ENCODE measurements around the gene POLD2. TPM values are rescaled to one million over a fixed set of nuclear protein-coding genes. Genes with fewer than 3 reads are reported as not detected.

POLD2 gene
- total and polyA plus RNA-seq, 2 of the 13 experiments (the other 11 are each of a cell fraction or from before 2014, with no cell fraction given) = 87.6 to 95.1 TPM

- Histone ChIP-seq H3K27ac (ENCODE audit: extremely low read length, insufficient read depth, low read length) (no peak overlapping the region), H3K79me2 (ENCODE audit: insufficient read depth, low read length) (no peaks in the 10 kb centered on the region), H3K27me3 (ENCODE audit: control insufficient read depth in 1 of 2, insufficient read depth in 2 of 2, low read length in 2 of 2) (peaks cover 2 to 3% of the 10 kb centered on the region in 2 experiments; a peak in 1 of 5 replicates), H3K9me3 (ENCODE audit: low read length) (no peaks in the 10 kb centered on the region), H3K36me3 (replicated peaks in 1 of 2; ENCODE audit: control insufficient read depth in 1 of 2, insufficient read depth in 2 of 2, low read length in 2 of 2) (no peaks in the 10 kb centered on the region), H4K20me1 (ENCODE audit: insufficient read depth, low read length) (no peaks in the 10 kb centered on the region), H3K4me1 (ENCODE audit: insufficient read depth, low read length) (peaks cover 35% of the 10 kb centered on the region), H3K9ac (ENCODE audit: insufficient read depth, low read depth, low read length) (no peak overlapping the region), H3K4me3 (replicated peaks in 1 of 3; ENCODE audit: insufficient read depth in 1 of 3, low read depth in 2 of 3, low read length in 3 of 3) (no peak overlapping the region), H2AFZ (ENCODE audit: low read length) (no peak overlapping the region), H3K4me2 (ENCODE audit: low read depth, low read length) (no peak overlapping the region)
- in situ Hi-C loops (cut with HindIII; ENCODE audit: extremely low pct_ligation_motif_present, low pct_unique_long_range_greater_than_20kb) (no loop called here), intact Hi-C loops (cut with micrococcal nuclease; ENCODE audit: unreplicated experiment) (loop anchor here (10.0 kb wide), 1 partner anchor 62 kb away; no protein-coding TSS in a partner anchor)
- ATAC-seq (no peak), FAIRE-seq (no peak), DNase-seq (ENCODE audit: low spot score) (no peak)
- no TSS peak for BruUV-seq (replicated peaks)
- no peak for TF ChIP-seq RBM39 (IDR thresholded peaks at IDR 0.05; ENCODE audit: low read depth, low read length, poor library complexity, severe bottlenecking)
- TF ChIP-seq FOXC1 (CRISPR knock-in tag; IDR thresholded peaks at IDR 0.05; ENCODE audit: borderline replicate concordance) = no peak
- TF ChIP-seq SMC3 (IDR thresholded peaks at IDR 0.05; ENCODE audit: low read length) = no peak
- no peak for TF ChIP-seq DNMT3B (CRISPR knock-in tag; conservative IDR thresholded peaks at IDR 0.05)
- no peak for TF ChIP-seq SP140L (CRISPR knock-in tag; IDR thresholded peaks at IDR 0.05; ENCODE audit: borderline replicate concordance)
- no peak for TF ChIP-seq NFATC3 (CRISPR knock-in tag; IDR thresholded peaks at IDR 0.05)
- no peak for TF ChIP-seq ZNF33B (CRISPR knock-in tag; IDR thresholded peaks at IDR 0.05)
- no peak for TF ChIP-seq ZNF879 (CRISPR knock-in tag; IDR thresholded peaks at IDR 0.05)
- no peak for TF ChIP-seq ETV6 (CRISPR knock-in tag; conservative IDR thresholded peaks at IDR 0.05)
- TF ChIP-seq TBX2 (CRISPR knock-in tag; IDR thresholded peaks at IDR 0.05; ENCODE audit: borderline replicate concordance) = no peak
- no peak for TF ChIP-seq MEF2D (CRISPR knock-in tag; IDR thresholded peaks at IDR 0.05)
- no peak for TF ChIP-seq PLSCR1 (CRISPR knock-in tag; IDR thresholded peaks at IDR 0.05; ENCODE audit: borderline replicate concordance)
- no peak for TF ChIP-seq PATZ1 (CRISPR knock-in tag; IDR thresholded peaks at IDR 0.05)
- no peak for TF ChIP-seq AHDC1 (CRISPR knock-in tag; IDR thresholded peaks at IDR 0.05; ENCODE audit: borderline replicate concordance)
- ChIA-PET CTCF (ENCODE audit: low intra/inter-chr PET ratio, low total read pairs) (no interaction called here), POLR2A (no interaction called here)
- 21% methylated on average over 3 of the region's 3 CpGs for WGBS (ENCODE audit: low lambda C conversion rate)
Observed at GRCh38 chr7:44133295-44133694, 9.9 kb upstream of the POLD2 start.
